ENCODE measurements around the gene PRKG1.

Gene PRKG1

GRCh38 chr10:51789118-51789517, 714.8 kb downstream of the PRKG1 start:
- DNase-seq = no peak

- DNase-seq = no peak
Observed at GRCh38 chr10:51789903-51790302, 715.6 kb downstream of the PRKG1 start.

- DNase-seq = no peak
Observed at GRCh38 chr10:51792678-51793077, 718.4 kb downstream of the PRKG1 start.

- no peak for DNase-seq
Observed at GRCh38 chr10:51800121-51800520, 725.8 kb downstream of the PRKG1 start.

- no peak for DNase-seq
Observed at GRCh38 chr10:51800725-51801424, 726.6 kb downstream of the PRKG1 start.

GRCh38 chr10:51802030-51802429, 727.7 kb downstream of the PRKG1 start:
- DNase-seq = no peak

- no peak for DNase-seq
Observed at GRCh38 chr10:51804866-51805265, 730.6 kb downstream of the PRKG1 start.

- DNase-seq = no peak
Observed at GRCh38 chr10:51806079-51806835, 732.0 kb downstream of the PRKG1 start.

GRCh38 chr10:51808187-51808586, 733.9 kb downstream of the PRKG1 start:
- no peak for DNase-seq

- no peak for DNase-seq
Observed at GRCh38 chr10:51815723-51816122, 741.4 kb downstream of the PRKG1 start.

- DNase-seq = no peak
Observed at GRCh38 chr10:51821045-51821444, 746.8 kb downstream of the PRKG1 start.

GRCh38 chr10:51821745-51822144, 747.5 kb downstream of the PRKG1 start:
- no peak for DNase-seq

- DNase-seq = peak; percentile 25
Observed at GRCh38 chr10:51832652-51833383, 758.5 kb downstream of the PRKG1 start.

- DNase-seq = no peak
Observed at GRCh38 chr10:51834548-51834947, 760.3 kb downstream of the PRKG1 start.

- DNase-seq = no peak
Observed at GRCh38 chr10:51838471-51838870, 764.2 kb downstream of the PRKG1 start.

GRCh38 chr10:51843966-51844365, 769.7 kb downstream of the PRKG1 start:
- no peak for DNase-seq

GRCh38 chr10:51846856-51847506, 772.7 kb downstream of the PRKG1 start:
- no peak for DNase-seq

GRCh38 chr10:51852297-51852696, 778.0 kb downstream of the PRKG1 start:
- no peak for DNase-seq

GRCh38 chr10:51857305-51857704, 783.0 kb downstream of the PRKG1 start:
- DNase-seq = no peak

- DNase-seq = no peak
Observed at GRCh38 chr10:51860257-51860656, 786.0 kb downstream of the PRKG1 start.

- no peak for DNase-seq
Observed at GRCh38 chr10:51861051-51861450, 786.8 kb downstream of the PRKG1 start.

- no peak for DNase-seq
Observed at GRCh38 chr10:51861731-51862130, 787.4 kb downstream of the PRKG1 start.

GRCh38 chr10:51862149-51862548, 787.9 kb downstream of the PRKG1 start:
- DNase-seq = no peak

Data from activated naive CD4-positive, alpha-beta T cell treated with Interleukin-2 at 50 U/mL for 16 hours (primary cell).